Activated naive CD4-positive, alpha-beta T cell treated with anti-CD3 and anti-CD28 coated beads, Interleukin-2, amount 50 U/mL, for 72 hours (primary cell): Measurements from ENCODE around the gene BGN. TPM values are rescaled to one million over a fixed set of nuclear protein-coding genes. Genes with fewer than 3 reads are reported as not detected.
A peak's percentile ranks its signal among the peaks of the same experiment; 100 is the strongest.

ENCODE experiments used
- ATAC-seq, 2 donors: fragments of 150-1000 bp; cut with Tn5 transposase; 2 replicates each; pipeline ENCODE4 v1.10.0; 2021; ENCODE audit warnings: mild to moderate bottlenecking in 2 of 2, moderate library complexity in 2 of 2
- DNase-seq, 2 donors: peaks; one replicate each; pipeline ENCODE4 v3.0.0; 2021 to 2022; ENCODE audit warnings: low spot score in 2 of 2
- H3K27ac Mint-ChIP-seq, 2 donors: one replicate each; pipeline ENCODE4 v1.8.0; 2022; ENCODE audit warnings: mild to moderate bottlenecking in 2 of 2, mixed read lengths in 2 of 2
- H3K36me3 Mint-ChIP-seq, 2 donors: one replicate each; pipeline ENCODE4 v1.8.0; 2022; ENCODE audit warnings: mixed read lengths in 2 of 2
- H3K9me3 Mint-ChIP-seq, 2 donors: one replicate each; pipeline ENCODE4 v1.8.0; 2022; ENCODE audit warnings: mixed read lengths in 2 of 2
- total RNA-seq, 2 donors: library from RNA; stranded (reverse); gene quantifications; one replicate each; pipeline ENCODE4 v1.2.3, GENCODE V29; 2022

The BGN gene
- total RNA-seq, 2 donors from 2014 or later = not detected

DNA sequence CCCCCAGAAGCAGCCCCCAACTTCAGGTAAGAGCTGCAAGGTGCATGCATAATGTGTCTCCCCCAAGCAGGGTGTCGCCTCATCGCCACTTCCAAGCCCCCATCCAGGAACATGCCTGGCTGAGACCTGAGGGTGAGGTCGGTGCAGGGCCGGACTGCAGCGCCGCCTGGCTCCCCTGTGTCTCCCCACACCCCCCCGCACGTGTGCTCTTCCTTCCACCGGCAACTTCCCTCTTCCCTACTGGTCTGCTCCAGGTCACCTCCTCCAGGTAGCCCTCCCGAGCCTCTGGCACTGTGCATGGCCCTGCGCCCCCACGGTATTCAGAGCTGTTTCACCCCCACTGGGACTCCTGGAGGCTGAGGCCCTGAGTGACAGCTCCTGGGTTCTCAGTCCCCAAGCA lies 2.2 kb upstream of the BGN start:
- Mint-ChIP-seq H3K36me3 (no peaks in the 10 kb centered on the region), H3K9me3 (no peaks in the 10 kb centered on the region), H3K27ac (peak overlapping the region in 1 of 2 donors; percentile 29)
- ATAC-seq = no peak
- DNase-seq = no peak

DNA sequence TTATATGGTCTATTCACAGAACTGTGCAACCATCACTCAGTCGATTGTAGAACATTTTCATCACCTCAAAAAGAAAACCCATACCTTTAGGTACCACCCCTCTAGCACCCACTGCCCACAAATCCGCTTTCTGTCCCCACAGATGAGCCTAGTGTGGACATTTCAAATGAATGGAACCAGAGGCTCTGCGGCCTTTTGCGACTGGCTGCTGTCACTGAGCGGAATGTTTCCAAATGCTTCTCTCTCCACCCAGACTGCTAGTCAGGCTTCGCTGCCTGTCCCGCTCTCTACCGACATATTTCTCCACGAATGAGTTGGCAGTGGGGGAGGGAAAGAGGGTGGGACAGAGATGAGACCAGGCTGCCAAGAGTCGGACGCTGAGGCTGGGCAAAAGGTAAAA lies 1.7 kb upstream of the BGN start:
- DNase-seq = no peak
- H3K9me3 Mint-ChIP-seq = no peaks in the 10 kb centered on the region
- no peak for ATAC-seq
- H3K36me3 Mint-ChIP-seq = no peaks in the 10 kb centered on the region
- H3K27ac Mint-ChIP-seq = no peak overlapping the region

DNA sequence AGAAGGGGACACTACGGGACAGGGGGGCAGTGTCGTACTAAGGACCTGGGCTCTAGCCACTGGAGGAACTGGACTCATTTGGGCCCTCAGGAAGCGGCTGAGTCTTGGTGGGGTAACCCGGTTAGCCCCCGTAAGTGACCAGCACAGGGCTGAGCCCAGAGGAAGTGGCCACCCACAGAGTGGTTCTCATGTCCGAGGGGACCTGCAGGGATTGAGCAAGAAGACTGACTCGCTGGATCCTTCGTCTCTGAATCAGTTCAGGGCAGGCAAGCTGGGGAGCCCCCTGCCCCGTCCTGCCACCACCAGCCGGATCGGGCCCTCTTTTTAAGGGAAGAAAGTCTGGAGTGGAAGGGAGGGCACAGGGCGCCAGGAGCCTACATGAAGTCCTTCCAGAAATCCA lies 719 bp upstream of the BGN start:
- no peaks in the 10 kb centered on the region for H3K9me3 Mint-ChIP-seq

DNA sequence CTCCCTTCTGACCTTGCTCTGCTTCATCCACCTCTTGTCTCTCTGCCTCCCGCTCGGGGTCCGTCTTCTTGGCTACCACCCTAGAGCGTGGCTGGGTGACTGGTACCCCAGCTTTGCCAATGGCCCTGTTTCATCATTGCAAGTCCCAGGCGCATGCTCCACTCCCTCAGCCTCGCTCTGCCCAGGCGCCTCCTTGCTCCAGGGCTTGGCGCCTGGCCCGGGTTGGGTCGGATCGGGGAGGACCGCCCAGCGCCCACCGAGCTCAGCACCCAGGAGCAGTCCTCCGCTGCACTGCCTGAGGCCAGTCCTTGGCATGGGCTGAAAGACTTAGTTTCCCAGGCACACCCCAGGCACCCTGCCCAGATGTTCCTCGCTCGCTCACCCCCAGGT lies 577 bp downstream of the BGN start:
- DNase-seq = no peak
- no peaks in the 10 kb centered on the region for H3K9me3 Mint-ChIP-seq

More for the DNA sequence above, 719 bp upstream of the BGN start:
- no peak for ATAC-seq
- DNase-seq = no peak
- no peak overlapping the region for H3K27ac Mint-ChIP-seq
- no peaks in the 10 kb centered on the region for H3K36me3 Mint-ChIP-seq

DNA sequence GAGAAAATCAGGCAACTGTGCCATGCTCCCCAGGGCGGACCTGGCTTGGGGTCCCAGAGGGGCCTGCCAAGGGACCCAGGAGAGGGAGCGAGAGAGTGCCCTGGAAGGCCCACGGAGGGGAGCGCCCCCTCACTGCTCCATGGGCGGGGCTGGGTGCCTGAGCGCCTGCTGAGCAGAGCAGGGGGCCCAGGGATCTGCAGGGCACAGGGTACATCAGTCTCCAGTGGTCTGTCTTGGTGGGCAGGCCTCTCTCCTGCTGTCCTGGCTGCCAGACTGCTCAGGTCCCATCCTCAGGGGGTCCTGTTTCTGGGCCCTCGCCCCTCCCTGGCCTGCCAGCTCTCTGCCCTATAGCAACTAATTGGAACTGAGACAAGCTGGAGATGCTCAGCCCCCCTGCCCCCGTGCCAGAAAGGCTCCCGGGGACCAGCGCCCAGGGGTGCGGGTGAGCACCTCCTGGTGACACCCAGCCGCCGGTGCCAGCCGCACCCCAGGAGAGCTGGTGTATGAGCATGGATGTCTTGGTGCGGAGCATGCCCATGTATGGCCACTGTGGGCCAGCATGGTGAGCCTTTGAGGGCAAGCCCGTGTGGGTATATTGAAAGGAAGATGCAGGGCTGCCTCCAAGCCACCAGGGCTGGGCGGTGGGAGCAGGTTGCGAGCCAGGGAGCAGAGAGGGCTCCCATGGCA lies 1.3 kb downstream of the BGN start:
- ATAC-seq = no peak
- H3K9me3 Mint-ChIP-seq = no peaks in the 10 kb centered on the region
- no peak overlapping the region for H3K27ac Mint-ChIP-seq
- DNase-seq = no peak
- H3K36me3 Mint-ChIP-seq = no peaks in the 10 kb centered on the region

More for the DNA sequence above, 577 bp downstream of the BGN start:
- Mint-ChIP-seq H3K27ac (no peak overlapping the region), H3K36me3 (no peaks in the 10 kb centered on the region)
- no peak for ATAC-seq

DNA sequence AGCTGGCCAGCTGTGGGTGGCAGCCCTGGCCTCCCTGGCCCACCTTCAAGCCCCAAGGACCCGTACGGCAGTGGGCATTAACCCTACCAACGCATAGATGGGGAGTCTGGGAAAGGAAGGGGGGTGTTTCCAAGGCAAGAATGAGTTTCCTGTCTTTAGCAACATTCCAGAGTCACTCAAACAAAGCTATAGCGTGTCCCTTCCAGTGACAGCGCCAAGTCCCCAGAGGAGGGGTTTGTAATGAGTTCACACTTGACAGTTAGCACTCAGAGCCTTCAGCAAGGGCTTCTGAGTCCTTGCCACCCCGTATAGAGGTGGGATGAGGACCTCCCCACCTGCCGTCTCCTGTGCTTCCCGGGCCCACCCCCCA lies 1.8 kb downstream of the BGN start:
- no peaks in the 10 kb centered on the region for H3K9me3 Mint-ChIP-seq
- H3K36me3 Mint-ChIP-seq = no peaks in the 10 kb centered on the region
- DNase-seq (no peak), ATAC-seq (no peak)
- H3K27ac Mint-ChIP-seq = no peak overlapping the region

DNA sequence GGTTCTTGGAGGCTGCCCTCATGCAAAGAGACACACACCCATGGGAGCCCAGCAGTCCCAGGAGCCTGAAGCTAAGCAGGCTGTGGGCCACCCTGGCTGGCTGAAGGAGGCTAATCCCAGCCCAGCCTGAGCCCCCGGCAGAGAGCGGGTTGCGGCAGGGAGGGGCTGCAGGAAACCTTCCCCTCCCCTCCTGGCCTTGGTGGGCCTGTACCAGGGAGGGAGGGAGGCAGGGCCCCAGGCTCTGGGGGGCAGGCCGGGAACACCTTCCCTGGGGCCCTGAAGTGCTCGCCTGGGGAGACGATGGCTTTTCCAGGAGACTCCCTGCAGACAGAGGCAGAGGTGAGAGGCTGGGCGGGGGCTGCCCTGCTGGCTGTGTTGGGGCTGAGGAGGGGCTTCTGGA lies 3.7 kb downstream of the BGN start:
- ATAC-seq (no peak), DNase-seq (no peak)
- Mint-ChIP-seq H3K27ac (no peak overlapping the region), H3K36me3 (no peaks in the 10 kb centered on the region), H3K9me3 (no peaks in the 10 kb centered on the region)

DNA sequence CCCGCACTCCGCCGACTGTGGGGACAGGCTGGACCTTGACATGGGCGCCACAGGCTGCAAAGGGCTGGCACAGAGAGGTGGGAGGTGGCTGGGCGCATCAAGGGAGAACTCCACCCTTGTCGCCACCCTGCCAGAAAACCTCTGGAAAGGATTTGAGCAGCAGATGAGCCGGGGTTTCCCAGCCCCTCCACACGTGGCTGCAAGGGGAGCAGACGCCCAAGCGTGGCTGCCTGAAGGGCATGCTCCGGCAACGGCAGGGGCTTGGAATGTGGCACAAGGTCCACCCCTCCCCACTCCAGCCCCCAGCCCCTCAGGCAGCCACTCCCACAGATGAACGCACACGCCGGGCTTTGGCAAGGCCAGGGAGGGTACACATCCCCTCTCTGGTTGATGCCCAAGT lies 4.6 kb downstream of the BGN start:
- DNase-seq = no peak
- ATAC-seq = no peak
- H3K27ac Mint-ChIP-seq = no peak overlapping the region
- H3K9me3 Mint-ChIP-seq = no peaks in the 10 kb centered on the region
- no peaks in the 10 kb centered on the region for H3K36me3 Mint-ChIP-seq

DNA sequence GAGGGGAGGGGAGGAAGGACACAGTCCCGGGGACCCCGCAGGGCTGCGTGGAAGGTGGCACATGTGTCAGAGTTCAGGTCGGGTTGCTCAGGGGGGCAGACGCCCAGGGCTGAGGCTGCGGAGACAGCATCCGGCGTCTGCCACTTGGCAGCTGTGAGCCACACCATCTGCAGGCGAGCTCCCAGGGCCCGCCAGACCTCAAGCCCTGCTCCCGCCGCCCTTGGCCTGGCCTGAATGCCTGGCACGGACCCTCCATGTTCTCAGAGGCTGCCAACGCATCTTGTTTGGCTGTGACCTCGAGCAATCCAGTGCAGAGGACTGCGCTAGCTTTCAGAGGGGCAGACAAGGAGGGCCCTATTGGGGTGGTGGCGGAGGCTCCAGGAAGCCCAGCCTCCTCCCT lies 5.1 kb downstream of the BGN start:
- H3K27ac Mint-ChIP-seq = no peak overlapping the region
- H3K36me3 Mint-ChIP-seq = no peaks in the 10 kb centered on the region
- no peak for ATAC-seq
- no peaks in the 10 kb centered on the region for H3K9me3 Mint-ChIP-seq
- no peak for DNase-seq

DNA sequence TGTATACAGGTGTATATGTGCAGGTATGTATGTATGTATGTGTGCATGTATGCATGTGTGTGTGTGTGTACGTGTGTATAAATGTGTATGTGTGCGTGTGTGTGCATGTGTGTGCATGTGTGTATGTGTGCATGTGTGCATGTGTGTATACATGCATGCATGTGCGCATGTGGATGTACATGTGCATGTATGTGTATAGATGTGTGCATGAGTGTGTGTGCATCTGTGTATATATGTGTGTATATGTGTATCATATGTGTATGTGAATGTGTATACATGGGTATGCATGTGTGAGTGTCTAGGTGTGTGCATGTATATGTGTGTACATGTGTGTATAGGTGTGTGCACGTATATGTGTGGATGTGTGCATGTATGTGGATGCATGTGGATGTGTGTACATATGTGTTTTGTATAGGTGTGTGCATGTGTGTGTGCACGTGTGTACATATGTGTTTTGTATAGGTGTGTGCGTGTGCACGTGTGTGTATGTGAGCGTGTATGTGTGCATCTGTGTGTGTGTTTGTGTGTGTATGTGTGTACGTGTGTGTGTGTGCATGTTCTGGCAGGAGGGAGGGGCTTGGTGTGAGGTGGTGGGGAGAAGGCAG lies 6.0 kb downstream of the BGN start:
- ATAC-seq = no peak
- no peaks in the 10 kb centered on the region for H3K36me3 Mint-ChIP-seq
- DNase-seq = no peak
- H3K9me3 Mint-ChIP-seq = no peaks in the 10 kb centered on the region
- H3K27ac Mint-ChIP-seq = peak overlapping the region in 1 of 2 donors; percentile 36

DNA sequence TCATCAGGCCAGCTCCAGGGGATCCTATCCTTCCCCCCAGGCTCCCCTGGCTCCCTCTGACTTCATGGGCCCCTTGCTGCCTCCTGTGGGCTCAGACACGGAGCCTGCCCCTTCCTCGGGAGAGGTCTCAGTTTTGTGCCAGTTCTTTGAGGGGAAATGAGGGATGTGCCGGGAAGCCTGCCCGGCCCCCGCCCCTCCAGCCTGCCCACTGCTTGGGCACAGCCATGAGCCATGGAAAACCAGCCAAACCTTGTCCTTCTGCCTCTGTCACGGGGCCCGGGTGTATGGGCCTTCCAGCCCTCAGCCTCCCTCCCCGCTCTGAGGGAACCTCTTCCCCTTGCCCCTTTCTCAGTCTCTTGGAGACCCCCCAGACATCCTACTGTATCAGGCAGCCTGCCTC lies 6.8 kb downstream of the BGN start:
- no peak for ATAC-seq
- Mint-ChIP-seq H3K27ac (no peak overlapping the region), H3K9me3 (no peaks in the 10 kb centered on the region), H3K36me3 (no peaks in the 10 kb centered on the region)
- DNase-seq = no peak

DNA sequence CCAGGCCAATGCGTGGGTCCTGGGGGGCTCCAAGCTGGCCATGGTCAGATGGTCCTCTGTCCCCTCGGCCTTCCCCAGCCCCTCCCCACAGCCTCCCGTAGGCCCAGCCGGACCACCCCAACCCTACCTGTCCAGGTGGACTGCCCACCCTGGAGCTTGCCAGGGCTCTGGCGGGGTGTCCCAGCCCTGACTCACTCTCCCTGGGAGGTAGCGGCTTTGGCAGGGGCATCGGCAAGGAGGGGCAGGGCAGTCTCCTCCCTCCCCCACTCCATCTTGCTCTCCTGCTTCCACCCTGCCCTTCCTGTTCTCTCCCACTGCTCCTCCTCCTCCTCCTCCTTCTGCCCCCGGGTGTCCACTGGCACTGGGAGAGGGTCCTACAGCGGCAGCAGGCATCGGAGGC lies 7.4 kb downstream of the BGN start:
- no peak for DNase-seq
- ATAC-seq = no peak
- no peaks in the 10 kb centered on the region for H3K36me3 Mint-ChIP-seq

DNA sequence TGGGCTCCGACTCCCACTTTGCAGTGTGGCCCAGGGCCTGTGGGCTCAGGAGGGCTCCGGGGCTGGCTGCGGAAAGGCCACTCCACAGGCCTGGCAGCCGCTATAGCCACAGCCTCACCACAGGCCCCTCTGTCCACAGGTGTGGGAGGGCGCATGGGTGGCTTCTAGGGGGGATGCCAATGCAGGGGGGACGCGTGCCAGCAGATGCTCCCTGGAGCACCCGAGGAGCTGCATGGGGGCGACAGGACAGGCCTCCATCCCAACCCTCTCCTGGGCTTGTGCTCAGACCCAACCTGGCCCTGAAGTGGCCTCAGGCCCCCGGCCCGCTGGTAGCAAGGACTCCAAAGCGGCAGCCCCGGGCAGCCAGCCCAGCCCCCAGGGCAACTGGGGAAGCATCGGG lies 8.0 kb downstream of the BGN start:
- no peak for ATAC-seq
- no peak overlapping the region for H3K27ac Mint-ChIP-seq

More for the DNA sequence above, 7.4 kb downstream of the BGN start:
- Mint-ChIP-seq H3K27ac (no peak overlapping the region), H3K9me3 (no peaks in the 10 kb centered on the region)

DNA sequence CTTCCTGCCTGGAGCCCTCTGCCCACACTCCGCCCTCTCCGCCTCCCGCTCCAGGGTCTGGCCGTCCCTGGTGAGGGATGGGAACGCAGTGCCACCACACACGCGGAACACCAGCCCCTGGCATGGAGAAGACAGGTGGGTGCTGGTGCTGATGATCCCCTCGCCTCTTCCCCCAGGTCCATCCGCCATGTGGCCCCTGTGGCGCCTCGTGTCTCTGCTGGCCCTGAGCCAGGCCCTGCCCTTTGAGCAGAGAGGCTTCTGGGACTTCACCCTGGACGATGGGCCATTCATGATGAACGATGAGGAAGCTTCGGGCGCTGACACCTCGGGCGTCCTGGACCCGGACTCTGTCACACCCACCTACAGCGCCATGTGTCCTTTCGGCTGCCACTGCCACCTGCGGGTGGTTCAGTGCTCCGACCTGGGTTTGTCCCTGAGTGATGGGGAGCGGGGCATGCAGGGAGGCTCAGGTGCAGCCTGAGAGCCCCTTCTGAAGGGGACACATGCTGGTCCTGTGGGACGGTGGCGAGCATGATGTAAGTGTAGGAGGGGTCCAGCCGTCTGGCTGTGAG lies 9.8 kb downstream of the BGN start:
- Mint-ChIP-seq H3K36me3 (no peaks in the 10 kb centered on the region), H3K27ac (no peak overlapping the region), H3K9me3 (no peaks in the 10 kb centered on the region)
- no peak for DNase-seq
- no peak for ATAC-seq

More for the DNA sequence above, 8.0 kb downstream of the BGN start:
- no peak for DNase-seq
- H3K36me3 Mint-ChIP-seq = no peaks in the 10 kb centered on the region
- H3K9me3 Mint-ChIP-seq = no peaks in the 10 kb centered on the region

DNA sequence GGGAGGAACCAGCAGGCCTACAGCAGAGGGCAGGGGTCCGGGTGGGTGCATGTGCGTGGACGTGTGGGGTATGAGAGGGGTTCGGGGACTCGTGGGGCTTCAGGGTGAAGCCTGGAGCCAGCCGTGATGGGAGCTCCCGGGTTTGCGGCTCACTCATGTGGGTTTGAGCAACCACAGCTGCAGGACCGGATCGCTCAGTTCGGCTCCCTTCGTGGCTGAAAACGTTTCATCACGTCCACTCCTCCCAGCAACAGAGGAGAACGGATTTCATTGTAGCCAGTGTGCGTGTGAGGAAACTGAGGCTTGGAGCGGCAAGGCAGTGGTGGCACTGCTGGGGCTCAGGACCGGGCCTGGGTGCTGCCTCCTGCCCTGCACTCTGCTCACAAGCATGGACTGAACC lies 10.6 kb downstream of the BGN start:
- DNase-seq (no peak), ATAC-seq (no peak)
- Mint-ChIP-seq H3K9me3 (no peaks in the 10 kb centered on the region), H3K27ac (no peak overlapping the region), H3K36me3 (no peaks in the 10 kb centered on the region)

DNA sequence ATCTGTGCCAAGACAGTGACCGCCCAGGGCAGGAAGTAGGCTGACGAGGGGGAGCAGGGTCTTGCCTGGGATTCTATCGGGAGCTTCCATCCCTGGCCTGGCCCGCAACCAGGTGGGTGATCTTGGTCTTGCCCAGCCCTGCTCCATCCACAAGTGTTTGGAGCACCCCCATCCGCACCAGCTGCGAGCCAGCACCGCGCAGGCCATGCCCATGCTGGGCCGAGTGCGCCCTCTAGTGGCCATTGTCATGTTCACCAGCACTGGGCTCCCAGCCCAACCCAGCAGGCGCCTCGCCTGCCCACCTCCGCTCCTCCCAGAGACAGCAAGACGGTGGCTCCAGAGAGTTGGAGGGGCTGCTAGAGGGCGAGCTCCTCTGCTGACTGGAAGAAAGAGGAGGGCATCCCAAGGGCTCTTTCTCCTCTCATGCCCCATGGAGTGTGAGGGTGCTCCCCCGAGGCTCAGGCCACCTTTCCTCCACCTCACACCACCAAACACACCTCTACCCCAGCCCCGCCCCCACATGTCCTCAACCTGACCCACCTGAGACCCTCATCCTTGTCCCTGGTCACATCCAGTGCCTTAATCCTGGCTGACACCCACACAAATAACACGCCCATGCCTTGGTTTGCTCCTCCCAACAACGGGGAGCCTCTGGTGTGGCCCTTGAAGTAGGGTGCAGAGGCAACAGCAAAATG lies 12.9 kb downstream of the BGN start:
- peak; percentile 99 to 100 for ATAC-seq
- no peaks in the 10 kb centered on the region for H3K36me3 Mint-ChIP-seq
- peak overlapping the region in 1 of 2 donors; percentile 77 for H3K27ac Mint-ChIP-seq
- peak; percentile 76 to 85 for DNase-seq
- H3K9me3 Mint-ChIP-seq = no peaks in the 10 kb centered on the region

DNA sequence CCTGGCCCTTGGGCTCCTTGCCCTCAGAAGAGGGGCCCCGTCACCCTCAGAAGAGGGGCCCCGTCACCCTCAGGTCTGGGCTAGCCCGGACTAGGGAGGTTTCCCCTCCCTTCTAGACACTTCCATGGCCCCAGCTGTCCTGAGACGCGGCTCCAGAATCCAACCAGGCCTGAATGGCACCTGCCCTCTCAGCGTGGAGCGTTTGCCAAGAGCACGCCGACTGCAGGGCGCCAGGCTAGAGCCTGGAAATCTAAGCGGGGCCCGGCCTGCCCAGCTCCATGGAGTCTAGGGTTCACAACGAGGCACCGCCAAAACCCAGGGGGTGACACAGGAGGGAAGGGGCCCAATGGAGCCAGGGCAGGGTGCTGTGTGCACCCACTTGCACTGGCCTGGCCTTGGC lies 14.8 kb downstream of the BGN start:
- DNase-seq (no peak), ATAC-seq (no peak)
- Mint-ChIP-seq H3K9me3 (no peaks in the 10 kb centered on the region), H3K27ac (no peak overlapping the region), H3K36me3 (no peaks in the 10 kb centered on the region)

DNA sequence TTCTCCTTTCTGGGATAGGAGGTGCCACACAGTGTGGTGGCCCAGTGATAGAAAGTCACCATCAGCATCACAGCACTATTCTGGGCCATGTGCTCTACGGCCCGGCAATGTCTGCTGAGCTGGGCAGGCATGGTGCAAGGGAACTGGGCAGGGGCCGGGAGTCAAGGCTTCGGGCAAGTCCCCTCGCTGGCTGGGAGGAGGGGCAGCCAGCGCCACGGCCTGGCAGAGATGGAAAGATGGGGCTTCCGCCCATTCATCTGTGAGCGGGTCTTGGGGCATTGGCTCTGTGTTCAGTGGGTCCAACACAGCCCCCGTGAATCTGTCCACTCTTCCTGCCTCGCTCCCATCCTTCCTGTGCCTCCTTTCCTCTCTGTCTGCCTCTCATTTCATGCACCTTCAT lies 15.6 kb downstream of the BGN start:
- Mint-ChIP-seq H3K27ac (no peak overlapping the region), H3K36me3 (no peaks in the 10 kb centered on the region), H3K9me3 (no peaks in the 10 kb centered on the region)
- ATAC-seq = no peak
- no peak for DNase-seq
